22Rv1 (cell line): Measurements from ENCODE around the gene GFRA4.

Source experiments
- ZFX ChIP-seq: fragments of 450-650 bp; IDR thresholded peaks from 2 replicates; pipeline ENCODE4 v1.6.1; 2017; ENCODE audit warnings: antibody characterized with exemption, borderline replicate concordance
- TF ChIP-seq, protein P1 (sequence below): fragments of 450-650 bp; IDR thresholded peaks from 2 replicates; pipeline ENCODE4 v1.5.1; 2017; ENCODE audit warnings: mild to moderate bottlenecking

GRCh38 chr20:3652676-3653596 lies 10.3 kb downstream of the GFRA4 start:
- TF ChIP-seq, protein P1, sequence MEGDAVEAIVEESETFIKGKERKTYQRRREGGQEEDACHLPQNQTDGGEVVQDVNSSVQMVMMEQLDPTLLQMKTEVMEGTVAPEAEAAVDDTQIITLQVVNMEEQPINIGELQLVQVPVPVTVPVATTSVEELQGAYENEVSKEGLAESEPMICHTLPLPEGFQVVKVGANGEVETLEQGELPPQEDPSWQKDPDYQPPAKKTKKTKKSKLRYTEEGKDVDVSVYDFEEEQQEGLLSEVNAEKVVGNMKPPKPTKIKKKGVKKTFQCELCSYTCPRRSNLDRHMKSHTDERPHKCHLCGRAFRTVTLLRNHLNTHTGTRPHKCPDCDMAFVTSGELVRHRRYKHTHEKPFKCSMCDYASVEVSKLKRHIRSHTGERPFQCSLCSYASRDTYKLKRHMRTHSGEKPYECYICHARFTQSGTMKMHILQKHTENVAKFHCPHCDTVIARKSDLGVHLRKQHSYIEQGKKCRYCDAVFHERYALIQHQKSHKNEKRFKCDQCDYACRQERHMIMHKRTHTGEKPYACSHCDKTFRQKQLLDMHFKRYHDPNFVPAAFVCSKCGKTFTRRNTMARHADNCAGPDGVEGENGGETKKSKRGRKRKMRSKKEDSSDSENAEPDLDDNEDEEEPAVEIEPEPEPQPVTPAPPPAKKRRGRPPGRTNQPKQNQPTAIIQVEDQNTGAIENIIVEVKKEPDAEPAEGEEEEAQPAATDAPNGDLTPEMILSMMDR: no peak
- no peak for TF ChIP-seq ZFX
